ENCODE data around the gene SLX4. TPM values are rescaled to one million over a fixed set of nuclear protein-coding genes. Genes with fewer than 3 reads are reported as not detected.

Gene SLX4
- total and polyA plus RNA-seq, 2 donors (not counting 3 experiments of a cell fraction or from before 2014, with no cell fraction given): 2.9 to 8.9 TPM

- no peak for FAIRE-seq
- ChIA-PET POLR2A (no interaction called here), CTCF (no interaction called here)
These were observed 64.3 kb downstream of the SLX4 start for GRCh38 chr16:3546986-3547682.

GRCh38 chr16:3542601-3543373 is 68.6 kb downstream of the SLX4 start:
- CTCF ChIA-PET: no interaction called here
- POLR2A ChIA-PET: no interaction called here
- H3K4me3 ChIP-seq (replicated peaks in 1 of 3; ENCODE audit: insufficient read depth in 1 of 3, low read depth in 1 of 3, low read length in 3 of 3): no peak overlapping the region
- no peaks in the 10 kb centered on the region for H3K9me1 ChIP-seq (replicated peaks; ENCODE audit: control insufficient read depth, extremely low read depth, insufficient read depth, low read length)
- H3K4me1 ChIP-seq (ENCODE audit: control insufficient read depth, extremely low read depth, insufficient read depth, low read length): no peaks in the 10 kb centered on the region
- no peak overlapping the region for H3K9ac ChIP-seq (replicated peaks; ENCODE audit: extremely low read depth, insufficient read depth, low read length)
- H4K20me1 ChIP-seq (replicated peaks; ENCODE audit: control insufficient read depth, extremely low read depth, insufficient read depth, low read length): no peaks in the 10 kb centered on the region
- H2AFZ ChIP-seq (ENCODE audit: low read depth, low read length): no peak overlapping the region
- dilution Hi-C loops (cut with MboI; ENCODE audit: extremely low pct_ligation_motif_present, low sequenced_read_pairs) (no loop called here), intact Hi-C loops (cut with micrococcal nuclease) (no loop called here)
- DNase-seq (ENCODE audit: low read depth, low spot score) (peak; percentile 6), FAIRE-seq (no peak)
- no peaks in the 10 kb centered on the region for H3K79me2 ChIP-seq (ENCODE audit: control insufficient read depth, insufficient read depth, low read length)
- no peaks in the 10 kb centered on the region for H3K9me3 ChIP-seq (replicated peaks; ENCODE audit: control insufficient read depth, insufficient read depth, low read length)
- no peak overlapping the region for H3K27ac ChIP-seq (ENCODE audit: insufficient read depth, low read depth, low read length)
- H3K27me3 ChIP-seq (ENCODE audit: control insufficient read depth in 2 of 2, insufficient read depth in 2 of 2, low read length in 2 of 2): no peaks in the 10 kb centered on the region
- no peaks in the 10 kb centered on the region for H3K36me3 ChIP-seq (ENCODE audit: control insufficient read depth in 2 of 2, extremely low read depth in 1 of 2, insufficient read depth in 2 of 2, low read length in 2 of 2)
- H3K4me2 ChIP-seq (ENCODE audit: insufficient read depth, low read length): no peak overlapping the region
- no peak for TF ChIP-seq MYC (IDR thresholded peaks at IDR 0.05; ENCODE audit: low read depth, low read length)
- no peak for TF ChIP-seq POLR2AphosphoS5 (IDR thresholded peaks at IDR 0.05; ENCODE audit: insufficient read depth, low read depth, low read length)
- TF ChIP-seq MAX (IDR thresholded peaks at IDR 0.05; ENCODE audit: insufficient read depth, insufficient read length): no peak
- TF ChIP-seq POLR2A (IDR thresholded peaks at IDR 0.05; ENCODE audit: low read depth, low read length): no peak
- TF ChIP-seq JUN (IDR thresholded peaks at IDR 0.05; ENCODE audit: borderline replicate concordance, insufficient read depth, insufficient read length, low read depth): no peak
- no peak for TF ChIP-seq FOS (IDR thresholded peaks at IDR 0.05; ENCODE audit: borderline replicate concordance, insufficient read depth, low read length)
- TF ChIP-seq GATA2 (IDR thresholded peaks at IDR 0.05; ENCODE audit: insufficient read depth, insufficient read length, low read depth, low read length): no peak
- no peak for TF ChIP-seq CTCF (IDR thresholded peaks at IDR 0.05; ENCODE audit: extremely low read depth in 1 of 2, insufficient read depth in 1 of 2, low read depth in 1 of 2, low read length in 2 of 2)
- no TSS peak for BruUV-seq (replicated peaks)

More at GRCh38 chr16:3546986-3547682, 64.3 kb downstream of the SLX4 start:
- dilution Hi-C loops (cut with MboI; ENCODE audit: extremely low pct_ligation_motif_present, low sequenced_read_pairs): no loop called here
- Histone ChIP-seq H3K27me3 (ENCODE audit: control insufficient read depth in 2 of 2, insufficient read depth in 2 of 2, low read length in 2 of 2) (no peaks in the 10 kb centered on the region), H2AFZ (ENCODE audit: low read depth, low read length) (no peak overlapping the region), H3K27ac (ENCODE audit: insufficient read depth, low read depth, low read length) (no peak overlapping the region), H3K9me1 (replicated peaks; ENCODE audit: control insufficient read depth, extremely low read depth, insufficient read depth, low read length) (no peaks in the 10 kb centered on the region), H3K9me3 (replicated peaks; ENCODE audit: control insufficient read depth, insufficient read depth, low read length) (no peaks in the 10 kb centered on the region), H3K4me2 (ENCODE audit: insufficient read depth, low read length) (no peak overlapping the region), H3K9ac (replicated peaks; ENCODE audit: extremely low read depth, insufficient read depth, low read length) (no peak overlapping the region), H3K4me3 (replicated peaks in 1 of 3; ENCODE audit: insufficient read depth in 1 of 3, low read depth in 1 of 3, low read length in 3 of 3) (no peak overlapping the region), H3K4me1 (ENCODE audit: control insufficient read depth, extremely low read depth, insufficient read depth, low read length) (no peaks in the 10 kb centered on the region), H4K20me1 (replicated peaks; ENCODE audit: control insufficient read depth, extremely low read depth, insufficient read depth, low read length) (no peaks in the 10 kb centered on the region), H3K36me3 (ENCODE audit: control insufficient read depth in 2 of 2, extremely low read depth in 1 of 2, insufficient read depth in 2 of 2, low read length in 2 of 2) (no peaks in the 10 kb centered on the region), H3K79me2 (ENCODE audit: control insufficient read depth, insufficient read depth, low read length) (no peaks in the 10 kb centered on the region)
- intact Hi-C loops (cut with micrococcal nuclease): no loop called here
- TF ChIP-seq MAX (IDR thresholded peaks at IDR 0.05; ENCODE audit: insufficient read depth, insufficient read length) (no peak), JUN (IDR thresholded peaks at IDR 0.05; ENCODE audit: borderline replicate concordance, insufficient read depth, insufficient read length, low read depth) (no peak)
- no TSS peak for BruUV-seq (replicated peaks)
- no peak for DNase-seq (ENCODE audit: low read depth, low spot score)
